GM15510 (cell line): ENCODE results near the gene PDGFRB.

ENCODE experiments used
- POLR2A ChIP-seq: IDR thresholded peaks from 3 replicates; pipeline ENCODE4 v1.6.1; 2011; ENCODE audit warnings: borderline replicate concordance; ENCODE audit not compliant: insufficient read length; ENCODE audit errors: extremely low read depth

The PDGFRB gene

GRCh38 chr5:150163035-150163434 lies 7.4 kb upstream of the PDGFRB start:
- TF ChIP-seq POLR2A = no peak

GRCh38 chr5:150162142-150162513 lies 6.5 kb upstream of the PDGFRB start:
- no peak for TF ChIP-seq POLR2A

GRCh38 chr5:150161242-150162141 lies 5.8 kb upstream of the PDGFRB start:
- TF ChIP-seq POLR2A = no peak

- TF ChIP-seq POLR2A = no peak
These were observed 4.9 kb upstream of the PDGFRB start for GRCh38 chr5:150160448-150161081.

- no peak for TF ChIP-seq POLR2A
These were observed 4.1 kb upstream of the PDGFRB start for GRCh38 chr5:150159741-150160179.

- no peak for TF ChIP-seq POLR2A
These were observed 3.4 kb upstream of the PDGFRB start for GRCh38 chr5:150159031-150159430.

GRCh38 chr5:150158170-150158949 lies 2.7 kb upstream of the PDGFRB start:
- no peak for TF ChIP-seq POLR2A

GRCh38 chr5:150157168-150157567 lies 1.5 kb upstream of the PDGFRB start:
- TF ChIP-seq POLR2A = no peak

GRCh38 chr5:150156540-150156939 lies 895 bp upstream of the PDGFRB start:
- no peak for TF ChIP-seq POLR2A

- no peak for TF ChIP-seq POLR2A
These were observed 353 bp upstream of the PDGFRB start for GRCh38 chr5:150156027-150156368.

- TF ChIP-seq POLR2A = no peak
These were observed 972 bp downstream of the PDGFRB start for GRCh38 chr5:150154618-150155128.

- no peak for TF ChIP-seq POLR2A
These were observed 1.6 kb downstream of the PDGFRB start for GRCh38 chr5:150153957-150154617.

- TF ChIP-seq POLR2A = no peak
These were observed 2.2 kb downstream of the PDGFRB start for GRCh38 chr5:150153483-150153882.

- no peak for TF ChIP-seq POLR2A
These were observed 2.8 kb downstream of the PDGFRB start for GRCh38 chr5:150152636-150153462.
